D341Med (cell line): ENCODE data around the gene SNRNP25.
A peak's percentile ranks its signal among the peaks of the same experiment; 100 is the strongest.
"Not testable (repeated sequence)": the region's sequence is repeated elsewhere in the genome, so short reads cannot be mapped to it uniquely, and the experiment has no call there.

ENCODE experiments used
- DNase-seq: peaks from one replicate; pipeline ENCODE4 v3.0.0; 2012; ENCODE audit warnings: low spot score

Gene SNRNP25

DNA sequence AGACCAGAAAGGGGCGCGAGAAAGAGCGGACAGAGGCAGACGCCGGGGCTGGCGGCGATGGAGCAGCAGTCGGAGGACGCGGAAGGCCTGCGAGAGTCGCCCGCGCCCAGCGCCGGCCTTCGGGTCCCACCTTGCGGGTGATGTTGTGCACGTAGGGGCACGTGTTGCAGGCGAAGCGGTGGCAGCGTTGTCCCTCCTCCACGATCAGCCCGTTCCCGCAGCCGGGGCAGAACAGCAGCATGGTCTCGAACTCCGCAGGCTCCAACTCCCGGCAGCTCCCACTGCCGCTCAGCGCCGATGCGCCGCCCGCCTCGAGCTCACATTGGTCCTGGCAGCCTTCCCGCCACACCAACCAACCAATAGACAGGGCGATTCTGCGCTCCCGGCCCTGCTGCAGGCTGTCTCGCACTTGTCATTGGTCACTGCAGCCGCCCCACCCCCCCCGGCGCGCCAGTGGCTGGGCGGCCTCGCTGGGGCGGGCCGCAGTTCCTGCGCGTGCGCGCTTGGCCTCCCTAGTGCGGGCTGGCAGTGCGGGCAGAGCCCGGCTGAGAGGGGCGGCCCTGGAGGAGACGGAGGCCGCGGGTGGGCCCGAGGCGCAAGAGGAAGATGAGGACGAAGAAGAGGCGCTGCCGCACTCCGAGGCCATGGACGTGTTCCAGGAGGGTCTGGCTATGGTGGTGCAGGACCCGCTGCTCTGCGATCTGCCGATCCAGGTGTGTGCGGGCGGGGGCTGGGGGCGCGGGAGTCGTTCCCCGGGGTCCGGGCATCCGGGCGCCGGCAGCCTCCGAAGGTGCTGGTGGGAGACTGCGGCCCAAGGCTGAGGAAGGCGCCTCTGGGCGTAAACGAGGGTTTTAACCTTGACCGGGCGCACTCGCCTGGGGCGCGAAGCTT is at the start of gene SNRNP25, which contains the start of gene POLR3K:
Gene SNRNP25 (plus strand): TSS at position 483 of the 891 bp plus-strand sequence. CDS start 189 bp downstream, at position 672.
Gene POLR3K (minus strand): TSS at position 263 of the 891 bp plus-strand sequence. CDS start 22 bp downstream, at position 241.
- peak; percentile 99 for DNase-seq

DNA sequence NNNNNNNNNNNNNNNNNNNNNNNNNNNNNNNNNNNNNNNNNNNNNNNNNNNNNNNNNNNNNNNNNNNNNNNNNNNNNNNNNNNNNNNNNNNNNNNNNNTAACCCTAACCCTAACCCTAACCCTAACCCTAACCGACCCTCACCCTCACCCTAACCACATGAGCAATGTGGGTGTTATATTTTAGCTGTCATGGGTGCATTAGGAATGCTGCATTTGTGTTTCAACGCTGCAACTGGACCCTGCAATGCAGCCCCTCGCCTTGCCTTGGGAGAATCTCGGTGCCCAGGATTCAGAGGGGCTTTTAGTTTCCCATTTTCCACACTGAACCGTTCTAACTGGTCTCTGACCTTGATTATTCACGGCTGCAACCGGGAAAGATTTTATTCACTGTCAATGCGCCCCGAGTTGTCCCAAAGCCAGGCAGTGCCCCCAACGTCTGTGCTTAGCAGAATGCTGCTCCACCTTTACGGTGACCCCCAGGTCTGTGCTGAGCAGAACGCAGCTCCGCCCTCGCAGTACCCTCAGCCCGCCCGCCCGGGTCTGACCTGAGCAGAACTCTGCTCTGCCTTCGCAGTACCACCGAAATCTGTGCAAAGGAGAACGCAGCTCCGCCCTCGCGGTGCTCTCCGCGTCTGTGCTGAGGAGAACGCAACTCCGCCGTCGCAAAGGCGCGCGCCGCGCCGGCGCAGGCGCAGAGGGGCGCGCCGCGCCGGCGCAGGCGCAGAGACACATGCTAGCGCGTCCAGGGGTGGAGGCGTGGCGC is 43.5 kb upstream of the SNRNP25 start:
- DNase-seq = no peak

DNA sequence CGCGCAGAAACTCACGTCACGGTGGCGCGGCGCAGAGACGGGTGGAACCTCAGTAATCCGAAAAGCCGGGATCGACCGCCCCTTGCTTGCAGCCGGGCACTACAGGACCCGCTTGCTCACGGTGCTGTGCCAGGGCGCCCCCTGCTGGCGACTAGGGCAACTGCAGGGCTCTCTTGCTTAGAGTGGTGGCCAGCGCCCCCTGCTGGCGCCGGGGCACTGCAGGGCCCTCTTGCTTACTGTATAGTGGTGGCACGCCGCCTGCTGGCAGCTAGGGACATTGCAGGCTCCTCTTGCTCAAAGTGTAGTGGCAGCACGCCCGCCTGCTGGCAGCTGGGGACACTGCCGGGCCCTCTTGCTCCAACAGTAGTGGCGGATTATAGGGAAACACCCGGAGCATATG is 42.9 kb upstream of the SNRNP25 start:
- DNase-seq = not testable (repeated sequence)

DNA sequence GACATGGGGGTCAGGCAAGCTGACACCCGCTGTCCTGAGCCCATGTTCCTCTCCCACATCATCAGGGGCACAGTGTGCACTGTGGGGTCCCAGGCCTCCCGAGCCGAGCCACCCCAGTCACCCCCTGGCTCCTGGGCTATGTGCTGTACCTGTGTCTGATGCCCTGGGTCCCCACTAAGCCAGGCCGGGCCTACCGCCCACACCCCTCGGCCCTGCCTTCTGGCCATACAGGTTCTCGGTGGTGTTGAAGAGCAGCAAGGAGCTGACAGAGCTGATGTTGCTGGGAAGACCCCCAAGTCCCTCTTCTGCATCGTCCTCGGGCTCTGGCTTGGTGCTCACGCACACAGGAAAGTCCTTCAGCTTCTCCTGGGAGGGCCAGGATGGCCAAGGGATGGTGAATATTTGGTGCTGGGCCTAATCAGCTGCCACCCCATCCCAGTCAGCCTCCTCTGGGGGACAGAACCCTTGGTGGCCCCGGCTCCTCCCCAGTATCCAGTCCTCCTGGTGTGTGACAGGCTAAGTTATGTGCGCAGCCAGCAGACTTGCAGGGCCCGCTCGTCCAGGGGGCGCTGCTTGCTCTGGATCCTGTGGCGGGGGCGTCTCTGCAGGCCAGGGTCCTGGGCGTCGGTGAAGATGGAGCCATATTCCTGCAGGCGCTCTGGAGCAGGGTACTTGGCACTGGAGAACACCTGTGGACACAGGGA is 36.4 kb upstream of the SNRNP25 start:
- not testable (repeated sequence) for DNase-seq

DNA sequence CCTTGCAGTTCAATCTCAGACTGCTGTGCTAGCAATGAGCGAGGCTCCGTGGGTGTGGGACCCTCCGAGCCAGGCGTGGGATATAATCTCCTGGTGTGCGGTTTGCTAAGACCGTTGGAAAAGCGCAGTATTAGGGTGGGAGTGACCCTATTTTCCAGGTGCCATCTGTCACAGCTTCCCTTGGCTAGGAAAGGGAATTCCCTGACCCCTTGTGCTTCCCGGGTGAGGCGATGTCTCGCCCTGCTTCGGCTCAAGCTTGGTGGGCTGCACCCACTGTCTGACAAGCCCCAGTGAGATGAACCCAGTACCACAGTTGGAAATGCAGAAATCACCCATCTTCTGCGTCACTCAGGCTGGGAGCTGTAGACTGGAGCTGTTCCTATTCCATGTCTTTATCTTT is 32.7 kb upstream of the SNRNP25 start:
- not testable (repeated sequence) for DNase-seq

DNA sequence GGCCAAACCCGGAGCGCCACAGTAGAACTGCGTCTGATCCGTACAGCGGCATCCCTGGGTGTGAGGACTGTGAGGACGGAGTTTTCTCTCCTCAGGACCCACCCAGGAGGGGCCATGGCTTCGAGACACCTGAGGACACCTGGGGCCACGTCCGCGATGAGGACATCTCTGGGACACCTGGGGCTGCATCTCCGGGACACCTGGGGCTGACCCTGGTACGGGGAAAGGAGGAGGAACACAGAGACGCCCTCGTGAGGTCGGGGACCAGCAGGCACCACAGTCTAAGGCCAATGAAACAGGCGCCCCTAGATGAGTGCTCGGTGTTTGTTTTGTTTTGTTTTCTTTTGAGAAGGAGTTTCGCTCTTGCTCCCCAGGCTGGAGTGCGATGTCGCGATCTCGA is 29.5 kb upstream of the SNRNP25 start:
- not testable (repeated sequence) for DNase-seq

DNA sequence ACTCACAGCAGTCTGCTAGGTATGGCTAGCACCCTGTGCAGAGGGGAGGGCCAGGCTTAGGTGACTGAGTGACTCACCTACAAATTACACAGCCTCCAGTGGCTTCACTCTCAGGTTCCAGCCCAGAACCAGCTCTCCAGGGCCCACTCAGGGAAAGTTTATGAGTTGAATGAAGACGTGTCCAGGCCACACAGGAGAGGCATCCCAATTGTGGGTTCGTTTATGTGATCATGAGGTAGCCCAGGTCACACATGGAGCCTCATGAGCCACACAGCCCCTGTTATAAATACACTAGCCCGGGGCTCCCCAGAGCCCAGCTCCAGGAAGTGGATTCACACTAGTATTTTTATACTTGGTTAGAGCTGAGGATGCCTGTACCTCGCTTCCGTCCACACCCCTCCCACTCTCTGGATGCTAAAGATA is 27.7 kb upstream of the SNRNP25 start:
- not testable (repeated sequence) for DNase-seq

DNA sequence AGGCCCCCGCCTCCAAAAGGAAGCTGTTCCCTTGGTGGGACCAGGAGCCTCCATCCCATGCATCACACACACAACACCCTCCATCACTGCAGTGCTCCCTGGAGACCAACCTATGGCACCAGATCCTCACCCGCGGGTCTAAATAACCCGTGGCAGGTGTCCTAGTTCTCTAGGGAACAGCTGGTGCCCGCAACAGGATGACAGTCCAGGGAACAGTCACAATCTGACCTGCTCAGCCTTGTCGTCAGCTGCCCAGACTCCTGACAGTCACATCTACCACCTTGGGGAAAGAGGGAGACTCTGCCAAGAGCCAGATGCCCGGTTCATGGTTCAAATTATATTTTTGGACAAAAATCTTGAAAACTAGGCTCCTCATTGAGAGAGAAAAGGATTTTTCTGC is 23.0 kb upstream of the SNRNP25 start:
- DNase-seq = not testable (repeated sequence)

DNA sequence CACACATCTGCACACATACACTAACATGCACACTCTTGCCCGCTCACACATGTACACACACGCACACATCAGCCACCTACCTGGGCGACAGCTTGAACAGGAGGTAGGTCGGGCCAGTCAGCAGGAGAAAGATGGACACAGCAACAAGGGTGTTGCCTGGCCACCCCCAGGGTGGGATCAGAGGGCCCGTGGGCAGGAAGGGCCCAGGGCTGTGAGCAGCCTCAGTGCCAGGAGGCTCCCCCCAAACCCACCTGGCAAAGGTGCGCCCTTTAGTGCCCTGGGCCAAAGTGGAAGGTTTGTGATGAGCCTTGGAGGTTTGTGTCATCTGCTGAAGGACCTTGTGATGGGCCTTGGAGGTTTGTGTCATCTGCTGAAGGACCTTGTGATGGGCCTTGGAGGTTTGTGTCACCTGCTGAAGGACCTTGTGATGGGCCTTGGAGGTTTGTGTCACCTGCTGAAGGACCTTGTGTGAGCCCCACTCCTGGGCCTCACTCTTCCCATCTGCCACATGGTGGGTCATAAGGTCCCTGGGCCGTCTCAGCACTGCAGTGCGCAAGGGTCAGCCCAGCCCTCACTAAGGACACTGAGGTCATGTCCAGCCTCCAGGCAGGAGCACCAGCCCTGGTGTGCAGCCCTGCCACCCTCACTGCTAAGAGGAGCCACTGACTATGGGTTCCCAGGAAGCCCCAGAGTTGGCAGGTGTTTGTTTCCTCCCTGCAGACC is 20.3 kb upstream of the SNRNP25 start:
- DNase-seq = not testable (repeated sequence)

DNA sequence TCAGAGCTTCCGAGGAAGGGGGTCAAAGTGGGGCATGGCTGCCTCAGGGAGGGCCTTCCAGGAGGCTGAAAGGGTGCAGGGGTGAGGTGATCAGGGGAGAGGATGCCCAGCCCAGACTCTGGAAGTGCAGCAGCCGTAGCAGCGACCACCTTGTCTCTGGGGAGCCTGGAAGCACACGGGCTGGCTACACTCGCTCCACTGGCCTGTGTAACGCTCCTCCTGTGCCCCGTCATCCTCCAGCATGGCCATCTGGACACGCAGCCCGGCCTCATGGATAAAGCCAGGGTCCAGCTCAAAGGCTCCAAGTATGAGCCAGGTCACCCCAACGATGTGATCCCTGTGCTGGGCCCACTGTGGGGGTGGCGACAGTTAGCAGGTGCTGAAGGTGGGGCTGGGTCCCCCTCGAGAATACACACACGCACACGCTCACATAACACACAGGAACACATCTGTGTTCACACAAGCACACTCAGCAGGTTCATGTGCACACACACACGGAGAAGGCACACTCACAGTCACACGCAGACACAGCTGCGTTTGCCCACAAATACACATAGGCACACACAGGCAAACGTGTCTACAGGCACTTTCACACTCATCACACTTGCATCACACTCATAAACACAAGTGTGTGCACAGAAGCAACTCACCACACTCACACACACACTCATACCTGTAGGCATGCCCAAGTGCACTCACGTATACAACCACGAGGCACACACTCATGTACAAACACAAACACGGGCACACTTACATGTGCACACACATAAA is 19.6 kb upstream of the SNRNP25 start:
- DNase-seq = no peak

DNA sequence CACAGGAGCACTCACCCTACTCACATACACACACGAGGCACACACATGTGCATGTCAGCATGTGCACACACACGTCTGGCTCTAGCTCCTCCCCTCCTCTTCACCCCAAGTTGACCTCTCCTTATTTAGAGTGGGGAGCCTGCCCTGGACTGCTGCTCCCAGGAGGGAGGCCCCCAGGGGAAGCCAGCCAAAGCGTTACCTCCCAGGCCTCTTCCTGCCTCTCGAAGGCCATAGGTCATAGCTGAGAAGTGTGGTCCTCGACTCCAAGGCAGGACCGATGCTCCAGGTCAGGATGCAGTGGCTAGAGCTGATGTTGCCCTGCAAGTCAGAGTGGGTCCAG is 19.0 kb upstream of the SNRNP25 start:
- DNase-seq = no peak

DNA sequence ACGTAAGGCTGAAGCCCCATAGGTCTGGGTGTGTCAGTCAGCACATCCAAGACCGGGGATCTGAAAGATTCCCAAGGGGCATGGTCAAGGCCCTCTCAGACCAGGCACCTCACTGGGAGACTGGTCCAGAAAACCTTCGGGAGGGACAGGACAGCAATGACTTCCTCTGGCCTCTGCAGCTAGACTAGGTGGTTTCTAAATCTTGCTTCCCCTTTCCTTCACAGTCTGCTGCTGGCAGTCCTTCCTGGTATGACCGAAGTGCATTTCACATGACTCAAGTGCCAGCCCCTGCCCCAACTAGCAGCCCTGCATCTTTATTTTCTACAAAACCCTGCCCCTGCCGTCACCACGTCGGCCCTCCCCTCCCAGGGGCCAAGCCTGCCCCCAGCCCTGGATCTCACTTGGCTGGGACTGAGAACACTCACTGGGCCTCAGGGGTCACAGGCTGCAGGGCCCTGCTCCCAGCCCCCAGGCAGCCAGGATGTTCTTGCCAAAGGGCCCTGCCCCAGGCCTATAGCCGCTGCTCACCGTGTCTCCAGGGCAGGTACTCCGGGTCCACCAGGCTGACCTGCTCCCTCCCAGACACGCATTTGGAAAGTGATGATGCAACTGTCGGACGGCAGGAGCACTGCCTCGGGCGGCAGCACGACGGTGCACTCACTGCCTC is 18.5 kb upstream of the SNRNP25 start:
- no peak for DNase-seq

DNA sequence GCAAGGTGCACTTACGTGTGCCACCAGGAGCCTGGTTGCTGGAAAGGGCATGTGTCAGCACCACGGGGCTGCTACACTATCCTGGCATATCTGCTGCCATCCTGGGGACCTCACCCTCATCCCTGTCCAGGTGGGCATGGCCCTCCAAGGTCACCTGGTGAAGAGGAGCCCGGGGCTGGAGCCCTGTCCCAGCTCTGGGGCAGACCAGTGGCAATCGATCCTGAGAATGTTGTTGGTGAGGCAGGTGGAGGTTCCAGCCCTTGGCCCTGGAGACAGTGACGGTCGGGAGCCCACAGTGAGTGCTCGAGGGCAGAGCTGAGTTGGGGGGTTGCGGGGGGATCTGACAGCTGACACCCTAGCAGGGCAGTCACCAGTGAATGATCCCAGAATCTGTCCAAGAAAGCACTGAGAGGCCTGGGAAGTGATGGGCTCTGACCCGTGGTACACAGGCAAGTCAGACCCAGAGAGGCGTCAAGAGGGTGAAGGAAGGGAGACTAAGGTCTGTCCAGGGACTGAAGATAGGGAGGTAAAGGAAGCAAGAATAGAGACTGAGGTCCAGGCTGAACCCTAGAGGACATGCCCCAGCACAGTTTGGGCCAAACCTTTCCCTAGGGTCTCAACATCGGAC is 17.8 kb upstream of the SNRNP25 start:
- no peak for DNase-seq

DNA sequence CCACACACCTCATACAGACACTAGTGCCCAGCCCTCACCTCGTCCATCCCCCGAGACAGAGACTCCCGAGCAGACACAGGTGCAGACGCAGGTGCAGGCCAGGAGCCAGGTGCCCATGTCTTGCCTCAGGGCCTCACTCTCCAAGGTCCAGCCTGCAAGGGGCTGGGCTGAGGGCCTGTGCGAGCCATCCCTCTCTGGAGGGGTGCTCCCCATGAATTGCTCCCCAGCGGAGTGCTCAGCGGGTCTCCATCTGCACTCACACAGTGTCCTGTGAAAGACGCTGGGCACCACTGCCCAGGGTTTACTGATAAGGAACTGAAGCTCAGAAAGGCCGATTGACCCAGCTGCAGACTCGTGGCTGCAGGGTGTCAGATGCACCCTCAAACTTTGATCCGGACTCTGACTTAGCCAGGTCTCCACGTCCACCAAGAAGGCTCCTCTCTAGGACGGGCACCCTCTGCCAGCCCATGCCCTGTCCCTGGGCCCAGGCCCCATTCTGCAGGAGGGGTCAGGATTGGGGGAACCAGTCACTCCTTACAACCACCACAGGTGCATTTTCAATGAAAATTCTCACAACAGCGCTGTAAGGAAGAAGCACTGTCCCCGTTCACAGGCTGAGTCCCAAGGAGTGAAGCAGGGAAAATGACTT is 17.2 kb upstream of the SNRNP25 start:
- no peak for DNase-seq

DNA sequence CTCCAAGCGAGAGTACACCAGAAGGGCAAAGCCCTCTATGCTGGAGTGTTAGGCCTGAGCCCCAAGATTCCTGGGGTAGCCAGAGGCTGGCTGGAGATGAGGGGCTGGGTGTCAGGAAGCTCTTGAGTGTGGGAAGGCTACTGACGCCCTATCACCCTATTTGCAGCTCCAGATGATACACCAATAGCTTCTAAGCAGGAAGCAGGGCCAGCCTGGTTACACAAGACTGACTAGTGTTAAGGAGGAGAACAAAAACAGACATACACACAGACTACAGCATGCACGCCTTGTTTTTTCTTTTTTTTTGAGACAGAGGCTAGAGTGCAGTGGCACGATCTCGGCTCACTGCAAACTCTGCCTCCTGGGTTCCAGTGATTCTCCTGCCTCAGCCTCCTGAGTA is 16.1 kb upstream of the SNRNP25 start:
- DNase-seq = no peak

DNA sequence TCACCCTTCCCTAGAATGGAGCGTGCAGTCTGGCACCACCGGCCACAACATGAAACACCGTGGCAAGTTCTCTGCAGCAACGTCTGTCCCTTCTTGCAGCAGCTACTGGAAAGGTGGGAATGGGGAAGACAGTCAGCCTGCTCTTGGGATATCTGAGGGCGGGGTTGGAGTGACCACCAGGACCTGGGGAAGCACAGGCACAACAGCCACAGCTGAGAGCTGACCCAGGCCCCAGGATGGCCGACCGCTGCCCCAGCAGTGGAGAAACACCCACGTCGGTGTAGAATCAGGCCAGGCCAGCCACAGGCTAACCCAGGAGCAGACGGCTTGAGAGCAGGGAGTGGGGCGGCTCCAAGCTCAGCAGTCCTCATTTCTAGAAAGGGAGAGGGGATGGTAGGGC is 15.4 kb upstream of the SNRNP25 start:
- DNase-seq = not testable (repeated sequence)

DNA sequence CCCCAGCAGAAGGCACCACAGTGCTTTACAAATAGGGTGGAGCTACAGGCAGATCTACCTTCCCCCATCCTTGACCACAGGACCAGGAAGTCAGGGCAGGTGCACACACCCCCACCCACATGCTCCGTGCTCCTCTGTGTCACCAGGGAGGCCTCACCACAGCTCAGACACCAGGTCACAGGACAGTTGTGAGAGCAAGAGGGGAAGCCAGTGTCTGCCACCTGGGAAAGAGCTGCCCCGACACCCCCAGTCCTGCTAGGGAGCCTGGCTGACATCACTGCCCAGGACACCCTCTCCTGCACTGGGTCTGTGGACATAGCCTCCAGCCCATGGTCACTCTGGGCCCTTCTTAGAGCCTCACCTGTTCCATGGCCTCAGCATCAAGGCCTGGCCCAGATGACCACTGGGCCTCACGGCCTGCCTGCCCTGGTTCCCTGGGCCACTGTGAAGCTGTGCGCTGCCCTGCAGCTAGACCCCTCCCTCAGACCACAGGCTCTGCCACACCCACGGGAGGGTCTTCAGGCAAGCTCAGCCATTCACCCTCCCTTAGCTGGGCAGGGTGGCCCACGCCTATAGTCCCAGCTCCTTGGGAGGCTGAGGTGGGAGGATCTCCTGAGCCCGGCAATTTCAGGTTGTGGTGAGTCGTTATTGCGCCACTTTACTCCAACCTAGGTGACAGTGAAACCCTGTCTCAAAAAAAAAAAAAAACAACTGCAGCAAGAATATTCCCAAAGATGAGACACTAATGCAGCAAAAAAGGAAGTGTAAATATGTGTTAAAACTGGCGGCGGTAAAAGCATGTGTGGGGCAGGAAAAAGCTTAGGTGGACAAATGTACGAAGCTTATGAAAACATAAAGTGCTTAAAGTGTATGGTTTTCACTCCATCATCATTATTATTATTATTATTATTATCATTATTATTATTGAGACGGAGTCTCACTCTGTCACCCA is 14.4 kb upstream of the SNRNP25 start:
- no peak for DNase-seq

DNA sequence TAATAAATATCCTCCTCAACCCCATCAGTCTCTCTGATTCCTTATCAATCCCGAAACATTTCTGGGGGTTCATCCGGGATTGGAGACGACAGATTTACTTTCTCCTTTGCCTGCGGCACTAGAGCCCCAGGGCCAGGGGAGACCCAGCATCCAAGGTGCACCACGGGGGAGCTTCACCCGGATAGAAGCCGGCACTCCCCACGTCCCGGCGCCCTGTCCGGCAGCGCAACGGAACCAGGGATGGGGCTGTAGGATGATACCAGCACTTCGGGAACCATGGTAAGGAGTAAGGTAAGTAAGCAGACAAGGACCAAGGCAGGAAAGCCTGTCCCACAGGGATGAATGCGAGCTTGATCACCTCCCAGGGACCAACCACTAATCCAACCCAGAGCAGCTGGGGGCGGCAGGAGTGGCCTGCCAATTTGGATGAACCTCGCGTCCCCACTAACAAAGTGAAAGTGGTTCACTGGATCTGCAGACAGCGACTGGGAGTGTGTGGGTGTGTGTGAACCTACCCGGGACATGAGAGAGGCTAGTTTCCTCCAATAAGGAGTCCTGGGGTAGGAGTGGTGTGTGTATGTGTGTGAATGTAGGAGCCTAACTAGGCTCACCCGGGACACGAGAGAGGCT is 12.1 kb upstream of the SNRNP25 start:
- no peak for DNase-seq
